ENCODE results near the gene ANO5. TPM values are rescaled to one million over a fixed set of nuclear protein-coding genes. Genes with fewer than 3 reads are reported as not detected.

The ANO5 gene
- total RNA-seq, 4 donors from 2014 or later: 3.3 to 12.6 (median 6.5) TPM

DNA sequence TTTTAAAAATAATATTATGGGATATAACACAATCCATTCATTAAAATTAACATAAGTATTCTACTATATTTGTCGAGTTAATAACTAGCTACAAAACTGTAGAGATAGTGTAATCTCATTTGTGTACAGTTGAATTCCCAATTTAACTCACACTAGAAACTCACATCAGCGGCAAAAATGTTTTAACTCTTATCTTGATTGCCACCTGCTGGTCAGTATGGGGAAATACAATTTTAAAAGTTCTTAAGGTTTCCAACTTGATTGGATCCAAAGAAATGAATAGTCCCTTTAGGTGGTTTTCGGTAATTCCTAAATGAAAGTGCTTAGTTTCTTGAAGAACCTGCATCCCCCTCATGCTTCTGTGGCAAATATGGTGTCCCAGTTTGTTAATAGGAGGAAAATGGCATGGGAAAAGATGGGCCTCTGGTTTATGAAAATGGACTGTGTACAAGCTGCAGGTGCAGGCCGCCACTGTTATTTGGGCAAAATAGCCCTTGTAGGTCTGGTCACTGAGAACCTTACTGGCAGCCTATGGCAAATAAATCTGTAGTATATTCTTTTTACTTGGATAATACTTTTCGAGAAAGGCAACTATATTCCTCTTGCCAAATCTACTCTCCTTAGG lies 111.6 kb downstream of the ANO5 start:
- DNase-seq: no peak
- TF ChIP-seq POLR2A (IDR thresholded peaks at IDR 0.05): no peak
- TF ChIP-seq, protein P1, sequence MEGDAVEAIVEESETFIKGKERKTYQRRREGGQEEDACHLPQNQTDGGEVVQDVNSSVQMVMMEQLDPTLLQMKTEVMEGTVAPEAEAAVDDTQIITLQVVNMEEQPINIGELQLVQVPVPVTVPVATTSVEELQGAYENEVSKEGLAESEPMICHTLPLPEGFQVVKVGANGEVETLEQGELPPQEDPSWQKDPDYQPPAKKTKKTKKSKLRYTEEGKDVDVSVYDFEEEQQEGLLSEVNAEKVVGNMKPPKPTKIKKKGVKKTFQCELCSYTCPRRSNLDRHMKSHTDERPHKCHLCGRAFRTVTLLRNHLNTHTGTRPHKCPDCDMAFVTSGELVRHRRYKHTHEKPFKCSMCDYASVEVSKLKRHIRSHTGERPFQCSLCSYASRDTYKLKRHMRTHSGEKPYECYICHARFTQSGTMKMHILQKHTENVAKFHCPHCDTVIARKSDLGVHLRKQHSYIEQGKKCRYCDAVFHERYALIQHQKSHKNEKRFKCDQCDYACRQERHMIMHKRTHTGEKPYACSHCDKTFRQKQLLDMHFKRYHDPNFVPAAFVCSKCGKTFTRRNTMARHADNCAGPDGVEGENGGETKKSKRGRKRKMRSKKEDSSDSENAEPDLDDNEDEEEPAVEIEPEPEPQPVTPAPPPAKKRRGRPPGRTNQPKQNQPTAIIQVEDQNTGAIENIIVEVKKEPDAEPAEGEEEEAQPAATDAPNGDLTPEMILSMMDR (IDR thresholded peaks at IDR 0.05): peak in 5 of 6 experiments; percentile 12 to 74 (median 63)

DNA sequence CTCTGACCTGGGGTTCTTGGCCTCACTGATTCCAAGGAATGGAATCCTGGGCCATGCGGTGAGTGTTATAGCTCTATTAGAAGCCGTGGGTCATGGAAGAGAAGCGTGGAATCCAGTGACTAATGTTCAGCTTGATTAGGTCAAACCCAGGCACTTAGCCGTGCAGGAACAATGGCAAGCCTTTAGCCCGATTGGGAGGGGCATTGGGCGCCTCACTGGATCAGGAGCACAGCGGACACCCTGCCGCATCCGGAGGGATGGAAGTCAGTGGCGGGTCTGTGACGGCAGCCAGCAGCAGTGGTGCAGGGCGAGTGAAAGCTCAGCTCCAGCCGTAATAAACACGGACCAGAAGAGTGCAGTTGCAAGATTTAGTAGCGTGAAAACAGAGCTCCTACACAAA lies 124.8 kb downstream of the ANO5 start:
- no peak for DNase-seq
- H3K27me3 ChIP-seq: no peaks in the 10 kb centered on the region
- H3K27ac ChIP-seq: no peak overlapping the region
- no peaks in the 10 kb centered on the region for H3K36me3 ChIP-seq
- TF ChIP-seq, protein P1 (IDR thresholded peaks at IDR 0.05): no peak
- no peak for TF ChIP-seq POLR2A (IDR thresholded peaks at IDR 0.05)
- H3K9me3 ChIP-seq: no peaks in the 10 kb centered on the region
- no peaks in the 10 kb centered on the region for H3K4me1 ChIP-seq
- no peak overlapping the region for H3K4me3 ChIP-seq

More for the DNA sequence above, 111.6 kb downstream of the ANO5 start:
- no peaks in the 10 kb centered on the region for H3K9me3 ChIP-seq
- no peak overlapping the region for H3K4me3 ChIP-seq
- H3K27ac ChIP-seq: no peak overlapping the region
- no peaks in the 10 kb centered on the region for H3K4me1 ChIP-seq
- no peaks in the 10 kb centered on the region for H3K36me3 ChIP-seq
- no peaks in the 10 kb centered on the region for H3K27me3 ChIP-seq

DNA sequence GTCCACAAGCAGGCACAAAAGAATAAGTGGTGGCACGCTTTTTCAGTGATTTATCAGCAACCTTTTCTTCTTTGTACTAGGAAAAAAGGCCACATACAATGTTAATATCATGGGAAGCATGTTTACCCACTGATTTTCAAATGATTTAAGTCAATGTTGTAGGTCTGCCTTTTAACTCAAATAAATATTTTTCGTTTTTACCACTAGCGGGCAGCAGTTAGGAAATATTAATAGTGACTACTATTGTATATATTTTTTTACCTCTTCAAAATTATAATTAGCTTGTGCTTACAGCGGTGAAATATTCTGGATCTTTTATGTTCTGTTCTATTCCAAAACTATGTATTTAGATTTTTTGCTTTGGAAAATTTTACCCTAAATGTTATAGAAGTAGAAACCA lies 138.9 kb downstream of the ANO5 start:
- Histone ChIP-seq H3K36me3 (no peaks in the 10 kb centered on the region), H3K27me3 (no peaks in the 10 kb centered on the region), H3K4me3 (no peak overlapping the region), H3K9me3 (no peaks in the 10 kb centered on the region), H3K27ac (no peak overlapping the region), H3K4me1 (no peaks in the 10 kb centered on the region)
- DNase-seq: no peak
- TF ChIP-seq, protein P1 (IDR thresholded peaks at IDR 0.05): no peak
- no peak for TF ChIP-seq POLR2A (IDR thresholded peaks at IDR 0.05)

Other genes starting within 250 kb of the ANO5 start
- gene SLC17A6, start 145.3 kb downstream of the ANO5 start, total RNA-seq: not detected